Activated CD4-positive, alpha-beta T cell treated with anti-CD3 and anti-CD28 coated beads, Interleukin-2, amount 50 U/mL, for 1 hour (primary cell): ENCODE results near the gene TNFRSF25.
"Not testable (repeated sequence)": the region's sequence is repeated elsewhere in the genome, so short reads cannot be mapped to it uniquely, and the experiment has no call there.

Experiments used
- DNase-seq: peaks from one replicate; pipeline ENCODE4 v3.0.0-alpha.2; 2020

The TNFRSF25 gene

DNA sequence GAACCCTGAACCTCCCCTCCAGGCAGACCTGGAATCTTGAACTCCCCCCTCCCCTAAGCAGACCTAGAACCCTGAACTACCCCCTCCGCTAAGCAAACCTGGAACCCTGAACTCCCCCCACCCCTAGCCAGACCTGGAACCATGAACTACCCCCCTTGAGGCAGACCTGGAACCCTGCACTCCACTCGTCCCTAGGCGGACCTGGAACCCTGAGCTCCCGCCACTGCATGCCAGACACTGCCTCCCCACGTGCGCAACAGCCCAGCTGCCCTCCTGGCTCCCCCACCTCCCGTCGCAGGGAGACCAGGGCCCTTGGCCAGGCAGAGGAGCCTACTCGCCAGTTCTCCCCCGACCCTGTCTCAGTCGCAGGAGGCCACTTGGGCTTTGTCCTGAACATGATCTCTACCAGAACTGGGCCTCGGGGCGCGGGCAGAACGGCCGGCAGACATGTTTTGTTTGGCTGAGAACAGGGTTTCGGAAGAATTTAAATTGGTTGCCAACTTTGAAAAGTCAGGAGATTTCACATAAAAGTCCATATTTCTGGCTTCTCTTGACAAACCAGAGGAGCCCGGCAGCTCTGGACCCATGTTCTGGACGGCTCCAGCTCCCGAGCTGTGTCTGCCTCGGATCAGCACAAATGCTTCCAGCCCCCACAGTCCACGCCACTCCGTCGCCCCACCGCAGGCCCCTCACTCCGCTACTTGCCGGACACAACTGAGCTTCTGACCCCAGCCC lies 34.7 kb upstream of the TNFRSF25 start:
- DNase-seq = no peak

DNA sequence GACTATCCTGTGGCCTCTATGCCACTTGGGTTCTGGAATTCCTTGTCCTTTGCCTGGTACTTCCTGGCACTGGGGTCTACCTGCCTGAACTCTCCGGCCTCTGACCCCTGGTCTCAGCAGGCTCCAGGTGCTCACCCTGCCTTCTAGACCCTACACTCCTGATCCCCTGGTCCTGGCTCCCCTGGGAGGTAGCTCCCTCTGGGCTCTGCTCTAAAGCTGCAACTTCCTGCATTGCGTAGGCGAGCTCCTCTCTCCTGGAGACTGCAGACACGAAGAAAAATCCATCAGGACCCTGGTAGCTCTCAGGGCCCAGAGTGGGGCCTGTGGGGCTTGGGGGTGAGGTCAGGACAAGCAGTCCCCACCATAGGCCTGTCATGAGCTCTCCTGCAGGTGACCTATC lies 33.3 kb upstream of the TNFRSF25 start:
- no peak for DNase-seq

DNA sequence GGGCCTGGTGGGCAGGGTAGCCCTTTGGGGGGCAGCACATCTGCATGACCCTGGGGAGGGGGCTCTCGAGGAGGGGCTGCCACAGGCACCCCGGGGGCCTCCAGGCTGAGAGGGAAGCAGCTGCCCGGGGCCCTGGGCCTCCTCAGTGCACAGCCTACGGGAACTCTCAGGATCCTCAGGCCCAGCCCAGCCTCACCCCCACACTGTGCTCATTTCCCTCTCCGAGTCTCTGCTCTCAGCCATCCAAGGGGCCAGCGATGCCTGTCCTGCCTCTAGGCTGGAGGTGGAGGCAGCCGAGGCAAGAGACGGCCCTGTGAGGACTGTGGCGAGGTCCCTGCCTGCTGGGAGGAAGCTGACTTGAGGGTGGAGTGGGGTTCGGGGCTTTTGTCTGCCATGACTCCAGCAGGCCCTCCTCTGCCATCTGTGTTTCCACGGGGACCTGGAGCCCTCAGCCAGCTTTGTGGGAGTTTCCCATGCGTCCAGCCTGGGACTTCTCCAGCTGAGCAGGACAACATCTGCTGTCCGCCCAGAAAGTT lies 32.7 kb upstream of the TNFRSF25 start:
- no peak for DNase-seq

DNA sequence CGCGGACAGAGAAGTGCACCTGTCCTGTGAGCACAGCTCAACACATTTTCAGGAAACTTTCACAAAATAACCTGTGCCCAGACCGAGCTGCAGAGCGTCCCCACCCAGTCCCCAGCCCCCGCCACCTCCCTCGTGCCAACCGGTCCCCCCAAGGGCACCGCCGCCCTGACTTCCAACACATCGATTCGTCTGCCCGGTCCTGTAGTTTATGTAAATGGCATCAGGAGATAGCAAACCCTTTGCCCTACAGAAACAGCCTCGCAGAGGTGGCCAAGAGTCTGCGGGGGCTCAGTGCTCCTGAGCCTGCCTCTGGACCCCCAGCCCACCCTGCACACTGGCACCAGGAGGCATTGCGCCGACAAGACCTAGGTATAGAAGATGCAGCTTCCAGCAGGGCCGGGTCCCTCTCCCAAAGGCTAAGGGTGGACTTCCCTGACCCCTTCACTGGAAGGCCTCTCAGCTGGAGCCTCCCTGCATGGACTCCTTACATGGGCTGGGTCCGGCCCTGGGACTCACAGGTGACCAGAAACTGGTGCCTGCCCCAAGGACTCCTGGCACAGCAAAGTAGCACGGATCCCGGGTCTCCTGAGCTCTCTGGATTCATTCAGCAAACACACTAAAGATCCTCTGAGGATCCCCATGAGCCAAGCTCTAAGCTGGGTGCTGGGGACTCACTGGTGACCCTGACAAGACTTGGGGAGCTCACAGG lies 32.0 kb upstream of the TNFRSF25 start:
- DNase-seq = no peak

DNA sequence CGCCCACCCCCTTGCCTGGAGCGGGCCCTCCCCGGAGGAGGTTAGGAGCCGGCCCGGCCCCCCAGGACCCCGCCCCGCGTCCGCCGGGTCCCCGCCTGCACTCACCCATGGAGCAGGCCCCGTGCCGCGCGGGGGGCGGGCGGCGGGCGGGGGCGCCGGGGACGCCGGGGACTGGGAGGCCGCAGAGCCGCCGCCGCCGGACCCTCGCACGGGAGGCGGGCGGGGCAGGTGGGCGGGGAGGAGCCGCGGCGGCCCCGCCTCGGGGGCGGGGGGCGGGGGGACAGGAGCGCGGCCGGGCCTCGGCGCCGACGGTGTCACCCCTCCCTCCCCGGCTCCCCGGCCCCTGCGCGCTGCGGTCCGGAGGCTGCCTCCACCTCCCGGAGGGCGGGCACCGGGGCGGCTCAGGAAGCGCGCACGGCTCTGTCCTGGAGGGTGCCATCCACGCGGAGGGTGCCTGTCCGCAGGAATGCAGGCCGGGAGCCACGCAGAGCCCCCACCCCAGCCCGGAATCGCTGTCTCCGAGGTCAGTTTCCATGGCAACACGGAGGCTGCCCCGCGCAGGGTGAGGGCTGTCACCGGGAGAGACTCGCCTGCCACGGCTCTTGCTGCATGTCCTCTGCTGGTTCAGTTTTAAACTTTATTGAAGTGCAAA lies 31.4 kb upstream of the TNFRSF25 start:
- peak; percentile 53 for DNase-seq

DNA sequence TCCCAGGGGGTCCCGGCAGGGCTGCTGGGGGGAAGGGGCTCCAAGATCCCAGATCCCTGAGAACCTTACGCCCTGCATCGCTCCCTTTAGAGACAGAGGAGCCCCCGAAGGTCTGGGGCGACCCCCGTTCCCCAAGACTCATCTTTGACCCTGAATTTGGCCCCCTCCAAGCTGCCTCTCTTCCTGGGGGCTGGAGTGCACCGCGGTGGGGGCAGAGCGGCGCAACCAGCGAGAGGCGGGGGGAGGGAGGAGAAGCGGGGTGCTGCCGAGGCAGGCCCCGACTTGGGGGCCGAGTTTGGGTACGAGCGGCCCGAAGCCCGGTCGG lies 30.9 kb upstream of the TNFRSF25 start:
- no peak for DNase-seq

DNA sequence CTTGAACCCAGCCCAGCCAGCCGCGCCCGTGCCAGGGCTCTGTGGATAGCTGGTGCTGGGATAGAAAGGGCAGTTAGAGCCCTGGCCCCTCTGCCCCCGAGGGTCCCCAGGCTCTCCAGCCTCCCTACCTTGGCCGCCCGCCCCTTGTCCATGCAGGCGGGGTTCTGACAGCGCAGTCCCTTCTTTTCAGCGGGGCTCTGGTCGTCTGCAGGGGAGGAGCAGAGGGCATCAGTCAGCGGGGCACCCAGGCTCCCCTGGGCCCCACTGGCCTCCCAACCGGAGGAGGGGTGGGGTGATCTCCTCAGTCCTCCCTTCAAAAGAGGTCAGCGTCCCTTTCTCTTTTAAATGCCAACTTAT lies 30.4 kb upstream of the TNFRSF25 start:
- DNase-seq = no peak

DNA sequence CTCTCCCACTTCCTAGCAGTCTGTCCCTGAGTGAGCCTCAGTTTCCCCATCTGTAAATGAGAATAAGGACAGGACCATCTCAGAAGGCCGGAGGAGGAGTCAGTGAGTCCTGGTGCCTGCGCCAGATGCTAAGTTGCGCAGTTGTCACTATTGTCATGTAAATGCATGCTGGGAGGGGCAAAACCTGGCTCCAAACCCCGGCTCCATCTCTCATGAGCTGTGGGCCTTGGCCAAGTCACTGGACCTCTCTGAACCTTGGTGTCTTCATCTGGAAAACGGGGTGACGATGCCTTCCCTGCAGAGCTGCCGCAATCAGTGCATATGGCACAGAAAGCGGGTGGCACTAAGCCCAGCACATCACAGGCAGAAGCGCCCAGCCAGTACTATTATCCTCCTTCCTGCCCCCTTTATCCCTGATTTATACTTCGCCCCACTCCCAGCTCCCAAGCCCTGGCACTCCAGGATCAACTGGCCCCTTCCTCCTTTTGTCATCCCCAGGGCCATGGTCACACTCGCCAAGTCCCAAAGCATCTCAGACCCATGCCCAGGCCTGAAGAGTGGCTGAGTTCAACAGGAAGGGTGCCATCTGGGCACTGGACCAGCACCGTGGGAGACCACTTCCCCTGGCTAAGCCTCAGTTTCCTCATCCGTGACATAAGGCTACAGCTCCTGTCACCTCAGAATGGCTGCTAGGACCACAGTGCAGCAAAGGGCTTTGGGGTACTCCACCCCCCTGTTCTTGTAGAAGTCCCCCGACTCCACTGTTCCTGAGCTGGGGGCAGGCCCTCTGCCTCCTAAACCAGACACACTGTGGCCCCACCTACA lies 29.8 kb upstream of the TNFRSF25 start:
- no peak for DNase-seq

DNA sequence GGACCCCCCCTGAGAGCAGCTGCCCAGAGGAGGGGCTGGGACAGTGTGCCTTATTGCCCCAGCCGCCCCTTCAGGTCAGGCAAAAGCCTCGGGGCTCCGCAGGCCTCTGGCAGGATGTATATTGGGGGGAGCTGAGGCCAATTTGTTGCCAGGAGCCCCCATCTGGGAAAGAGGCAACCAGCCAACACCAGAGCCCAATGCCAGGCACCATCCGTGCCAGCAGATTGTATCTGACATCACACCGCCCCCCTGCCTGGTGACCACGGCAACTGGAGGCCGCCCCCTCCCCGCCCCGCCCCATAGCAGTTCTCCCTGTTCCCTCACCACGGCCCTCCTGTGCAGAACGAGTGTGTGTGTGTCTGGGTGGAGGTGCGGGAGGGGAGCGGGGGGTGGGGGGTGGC lies 29.1 kb upstream of the TNFRSF25 start:
- DNase-seq = no peak

DNA sequence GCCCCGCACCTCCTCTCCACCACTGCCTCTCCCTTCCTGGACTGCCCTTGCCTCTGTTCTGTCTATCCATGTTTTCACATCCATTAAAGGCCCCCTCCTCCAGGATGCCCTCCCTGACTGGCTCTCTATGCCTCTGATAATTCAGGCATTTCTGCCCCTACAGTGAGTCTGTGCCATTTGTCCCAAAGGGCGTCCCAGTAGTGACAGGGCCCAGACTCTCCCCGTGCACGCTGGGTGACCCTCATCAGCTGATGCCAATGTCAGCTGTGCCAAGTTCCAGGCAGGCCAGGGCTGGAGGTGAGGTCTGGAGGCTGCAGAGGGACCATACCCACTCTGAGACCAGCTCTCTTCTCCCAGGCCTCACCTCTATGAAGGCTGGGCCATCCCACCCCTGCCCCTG lies 28.7 kb upstream of the TNFRSF25 start:
- DNase-seq = no peak

DNA sequence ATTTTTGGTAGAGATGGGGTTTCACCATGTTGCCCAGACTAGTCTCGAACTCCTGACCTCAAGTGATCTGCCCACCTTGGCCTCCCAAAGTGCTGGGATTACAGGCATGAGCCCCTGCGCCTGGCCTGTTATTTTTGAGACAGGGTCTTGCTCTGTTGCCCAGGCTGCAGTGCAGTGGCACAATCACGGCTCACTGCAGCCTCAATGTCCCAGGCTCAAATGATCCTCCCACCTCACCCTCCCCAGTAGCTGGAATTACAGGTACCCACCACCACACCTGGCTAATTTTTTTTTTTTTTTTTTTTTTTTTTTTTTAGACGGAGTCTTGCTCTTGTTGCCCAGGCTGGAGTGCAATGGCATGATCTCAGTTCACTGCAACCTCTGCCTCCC lies 27.9 kb upstream of the TNFRSF25 start:
- DNase-seq = not testable (repeated sequence)

DNA sequence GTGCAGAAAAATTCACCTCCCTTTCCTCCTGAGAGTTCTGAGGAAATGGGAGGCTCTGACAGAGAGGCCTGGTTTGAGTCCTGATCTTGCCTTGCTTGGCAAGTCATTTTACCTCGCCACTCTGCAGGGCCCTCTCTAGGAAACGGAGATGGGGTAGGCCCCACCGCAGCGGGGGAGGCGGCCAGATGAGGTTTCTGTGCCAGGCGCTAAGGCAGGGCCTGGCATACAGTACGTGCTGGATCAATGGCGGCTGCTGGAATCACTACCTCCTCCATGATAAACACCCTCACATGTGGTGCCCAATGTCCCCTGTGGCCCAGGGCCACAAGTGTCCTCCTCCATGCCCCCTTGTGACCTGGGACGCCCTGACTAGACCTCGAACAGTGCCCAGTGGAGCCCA lies 26.0 kb upstream of the TNFRSF25 start:
- DNase-seq = no peak

DNA sequence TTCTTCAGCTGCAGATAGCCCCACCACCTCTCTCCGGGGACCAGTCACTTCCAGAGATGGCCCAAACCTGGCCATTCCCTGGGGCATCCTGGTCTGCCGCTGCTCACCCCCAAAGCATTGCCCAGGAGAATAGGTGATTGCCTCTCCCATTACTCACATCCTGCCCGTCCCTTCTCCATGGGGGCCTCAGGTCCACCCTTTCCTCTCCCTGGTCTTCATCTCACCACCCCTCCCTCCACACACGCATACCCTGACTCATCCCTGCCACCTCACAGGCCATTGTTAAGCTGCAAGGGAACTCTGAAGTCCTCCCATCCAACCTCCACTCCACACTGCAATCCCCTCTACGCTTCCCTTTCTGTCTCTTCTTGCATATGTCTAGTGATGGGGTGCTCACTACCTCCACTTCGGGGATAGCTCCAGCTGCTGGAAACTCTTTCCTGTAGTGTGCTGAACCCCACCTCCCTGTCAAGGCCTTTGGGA lies 25.5 kb upstream of the TNFRSF25 start, which contains the start of gene PLEKHG5:
Gene PLEKHG5, minus strand, starts transcription at position 188 of the 483 bp plus-strand sequence. CDS start 14,096 bp downstream, outside the sequence.
- no peak for DNase-seq

DNA sequence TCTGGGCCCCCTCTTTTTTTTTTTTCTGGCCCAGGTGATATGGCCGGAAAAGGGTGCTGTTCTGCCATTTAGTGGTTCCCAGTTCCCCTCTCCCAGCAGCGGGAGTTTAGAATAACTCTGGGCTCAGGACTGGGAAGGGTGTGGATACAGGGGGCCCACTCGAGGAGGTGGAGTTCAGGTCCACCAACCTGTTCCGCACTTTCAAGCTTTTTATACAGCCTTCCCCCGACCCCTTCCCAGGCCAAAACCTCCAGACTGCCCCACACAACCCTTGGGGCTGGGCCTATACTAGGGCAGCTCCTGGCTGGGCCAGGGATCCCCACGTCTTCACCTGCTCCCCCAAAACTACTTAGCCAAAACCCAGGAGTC lies 25.1 kb upstream of the TNFRSF25 start:
- no peak for DNase-seq

DNA sequence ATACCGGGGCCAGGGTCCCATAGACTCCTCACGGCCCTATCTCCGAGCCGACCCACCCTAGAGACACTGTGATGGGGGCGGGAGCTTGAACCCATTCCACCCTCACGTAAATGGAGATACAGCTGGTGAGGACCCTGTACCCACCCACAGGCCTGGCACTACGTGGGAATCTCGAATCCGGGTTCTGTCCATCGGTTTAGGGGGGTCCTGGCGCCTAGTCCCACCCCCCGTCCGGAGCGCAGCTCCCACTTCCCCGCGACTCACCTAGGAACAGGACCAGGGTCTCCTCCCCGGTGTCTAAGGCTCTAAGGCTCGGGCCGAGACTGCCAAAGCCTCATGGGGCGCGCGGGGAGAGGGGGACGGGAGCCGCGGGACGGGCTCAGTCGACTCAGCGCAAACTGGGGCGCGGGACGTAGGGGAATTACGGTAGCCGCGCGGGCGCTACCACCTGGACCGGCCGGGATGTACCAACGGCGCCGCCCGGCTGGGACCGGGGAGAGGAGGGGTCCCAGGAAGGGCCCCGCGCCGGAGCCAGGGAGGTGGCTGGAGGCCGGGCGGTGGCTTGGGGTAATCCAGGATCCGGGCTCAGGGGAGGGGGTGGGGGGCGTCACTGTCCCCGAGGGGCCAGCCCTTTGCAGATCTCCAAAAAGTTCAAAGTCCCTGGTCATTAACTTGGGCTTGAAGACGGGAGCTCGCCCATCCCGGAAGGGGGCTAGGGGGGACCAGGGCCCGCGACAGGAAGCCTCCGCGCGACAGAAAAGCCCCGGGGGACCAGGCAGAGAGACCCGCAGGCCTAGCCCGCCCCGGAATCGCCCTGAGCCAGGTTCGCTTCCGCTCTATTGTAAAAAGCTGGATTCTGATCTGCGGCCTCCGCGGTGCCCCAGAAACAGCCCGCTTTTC lies 24.5 kb upstream of the TNFRSF25 start:
- peak; percentile 51 for DNase-seq

DNA sequence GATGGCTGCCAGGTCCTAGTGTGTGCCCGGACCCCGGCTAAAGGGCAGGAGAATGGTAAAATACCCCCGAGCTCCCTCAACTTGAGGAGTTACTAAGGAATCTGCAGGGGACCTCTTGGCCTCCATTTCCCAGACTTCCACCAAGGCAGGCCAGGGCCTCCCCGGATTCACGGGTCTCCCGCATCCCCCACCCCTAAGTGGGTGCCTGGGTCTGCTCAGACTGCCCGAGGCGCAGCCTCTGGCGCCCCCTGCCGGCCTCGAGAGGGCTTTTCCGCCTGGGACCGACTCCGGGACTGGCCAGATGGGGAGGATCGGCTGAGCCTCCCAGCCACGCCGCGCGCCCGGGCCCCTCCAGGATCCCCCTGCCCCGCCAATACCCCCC lies 23.8 kb upstream of the TNFRSF25 start:
- peak; percentile 75 for DNase-seq

DNA sequence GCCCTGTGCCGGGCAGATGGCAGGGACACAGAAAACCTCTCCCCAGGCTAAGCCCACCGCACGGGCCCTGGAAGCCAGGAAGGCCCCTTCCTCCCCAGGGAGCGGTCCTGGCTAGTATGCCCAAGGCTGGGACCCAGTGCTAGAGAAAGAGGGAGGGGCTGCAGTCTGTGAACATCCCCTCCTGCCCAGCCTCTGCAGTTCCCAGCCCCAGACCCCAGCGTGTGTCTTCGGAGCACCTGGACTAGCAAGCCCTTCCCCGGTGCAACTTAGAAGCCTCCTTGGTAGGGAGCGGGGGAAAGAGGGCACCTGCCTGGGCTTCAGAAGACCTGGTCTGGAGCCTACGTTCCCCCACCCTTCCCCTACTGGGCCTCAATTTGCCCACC lies 23.4 kb upstream of the TNFRSF25 start:
- no peak for DNase-seq

DNA sequence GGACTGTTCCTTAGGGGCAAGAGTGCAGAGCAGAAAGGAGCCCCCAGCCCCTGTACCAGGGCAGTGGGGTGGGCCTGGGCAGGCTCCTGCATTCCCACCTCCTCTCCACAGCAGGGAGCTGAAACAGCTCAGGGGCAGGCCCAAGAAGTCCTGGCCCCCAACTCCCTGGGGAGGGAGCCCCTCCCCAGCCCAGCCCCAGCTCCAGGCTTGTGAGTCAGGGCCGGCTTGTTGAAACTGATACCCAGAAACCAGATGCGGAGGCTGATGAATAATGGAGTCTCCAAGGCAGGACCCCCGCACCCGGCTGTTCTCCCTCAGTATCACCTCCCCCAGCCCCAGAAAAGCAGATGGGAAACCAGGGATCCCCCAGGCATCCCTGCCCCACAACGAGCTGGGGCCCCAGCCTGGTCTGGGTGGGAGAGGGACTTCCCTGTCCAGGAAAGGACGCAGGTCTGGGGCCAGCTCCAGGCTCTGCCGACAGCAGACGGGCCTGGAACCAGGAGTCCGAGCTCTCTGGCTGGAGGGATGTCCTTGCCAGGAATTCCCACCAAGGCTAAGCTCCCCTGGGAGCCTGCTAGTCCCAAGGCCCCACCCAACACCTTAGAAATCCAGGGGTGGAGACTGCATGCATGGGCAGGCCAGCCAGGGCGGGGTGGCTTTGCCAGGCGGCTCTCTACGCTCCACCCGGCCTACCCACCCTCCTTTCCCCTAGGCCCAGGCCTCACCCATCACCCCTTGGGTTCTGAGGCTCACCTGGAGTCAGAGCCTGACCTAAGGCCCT lies 22.8 kb upstream of the TNFRSF25 start:
- DNase-seq = no peak

DNA sequence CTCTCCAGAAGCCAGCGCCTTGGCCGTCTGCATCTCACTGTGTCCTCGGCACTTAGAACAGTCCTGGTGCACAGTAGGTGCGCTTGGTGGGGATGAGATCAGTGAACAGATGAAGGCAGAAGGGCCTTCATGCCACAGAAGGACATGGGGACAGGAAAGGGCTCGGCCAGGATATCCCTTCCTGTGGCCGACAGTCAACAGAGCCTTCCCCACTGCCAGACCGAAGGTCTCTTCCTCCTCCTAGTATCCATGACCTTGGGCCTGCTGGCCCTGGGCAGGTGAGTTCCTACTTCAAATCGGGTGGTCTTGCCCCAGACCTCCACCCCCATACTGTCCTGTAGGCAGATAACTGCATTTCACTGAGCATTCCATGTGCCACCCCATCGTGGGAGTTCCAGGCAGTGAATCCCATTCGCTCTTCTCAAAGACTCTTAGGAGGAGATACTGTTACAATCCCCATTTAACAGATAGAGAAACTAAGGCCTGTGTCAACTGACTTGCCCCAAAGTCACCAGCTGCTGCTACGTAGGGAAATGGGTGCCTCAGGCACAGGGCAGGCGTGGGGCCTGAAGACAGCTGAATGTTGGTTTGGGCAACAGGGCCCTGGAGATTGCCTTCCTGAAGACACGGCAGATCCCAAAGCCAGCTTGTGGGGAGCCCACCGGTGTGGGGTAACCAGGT lies 22.0 kb upstream of the TNFRSF25 start:
- DNase-seq = no peak

DNA sequence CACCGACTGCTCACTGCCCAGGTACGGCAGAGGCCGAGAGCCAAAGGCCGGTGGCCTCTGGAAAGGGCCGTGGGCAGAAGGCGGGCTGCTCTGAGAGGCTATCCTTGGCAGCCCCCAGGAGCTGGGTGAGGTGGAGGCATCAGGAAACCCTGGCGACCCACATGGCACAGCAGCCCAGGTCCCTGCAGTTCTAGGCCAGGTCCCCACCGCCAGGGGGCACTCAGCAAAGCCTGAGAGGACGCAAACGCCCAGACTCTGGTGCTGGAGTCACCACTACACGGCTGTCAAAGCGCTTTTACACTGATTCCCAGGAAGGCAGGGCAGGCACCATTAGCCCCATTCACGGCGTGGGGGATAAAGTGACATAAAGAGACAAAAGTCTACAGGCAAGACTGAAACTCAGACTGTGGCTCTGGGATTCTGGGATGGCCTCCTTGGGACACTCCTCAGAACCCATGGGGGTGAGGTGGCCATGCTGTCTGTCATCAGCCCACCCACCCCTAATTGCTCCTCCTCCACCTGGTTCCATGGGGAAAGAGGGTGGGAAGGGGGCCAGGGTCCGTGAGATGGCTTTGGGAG lies 20.5 kb upstream of the TNFRSF25 start:
- DNase-seq = peak; percentile 90
